DOHH2 (cell line): ENCODE measurements around the gene PALB2.
"Not testable (repeated sequence)": the region's sequence is repeated elsewhere in the genome, so short reads cannot be mapped to it uniquely, and the experiment has no call there.

Experiments
- H3F3A ChIP-seq: fragments of 200-600 bp; sonication (generic), shearing (Covaris generic); 2 replicates; pipeline ENCODE4 v1.6.0; 2016; ENCODE audit warnings: antibody characterized with exemption, mild to moderate bottlenecking; ENCODE audit not compliant: control insufficient read depth, insufficient read depth
- H3K27ac ChIP-seq: fragments of 200-600 bp; sonication (generic); 2 replicates; pipeline ENCODE4 v1.5.1; 2014; ENCODE audit warnings: low read depth, mild to moderate bottlenecking, low read length, moderate library complexity
- H3K27me3 ChIP-seq: fragments of 200-600 bp; sonication (generic); 2 replicates; pipeline ENCODE4 v1.6.1; 2014; ENCODE audit warnings: mild to moderate bottlenecking, low read length, mixed read lengths; ENCODE audit not compliant: control insufficient read depth
- H3K36me3 ChIP-seq: fragments of 200-600 bp; sonication (generic); 2 replicates; pipeline ENCODE4 v1.6.1; 2014; ENCODE audit warnings: mild to moderate bottlenecking, low read length, moderate library complexity, mixed read lengths; ENCODE audit not compliant: control insufficient read depth
- H3K4me1 ChIP-seq: fragments of 200-600 bp; sonication (generic); 2 replicates; pipeline ENCODE4 v1.6.1; 2014; ENCODE audit warnings: mild to moderate bottlenecking, low read length, mixed read lengths; ENCODE audit not compliant: control insufficient read depth
- H3K4me2 ChIP-seq: fragments of 200-600 bp; sonication (generic); 2 replicates; pipeline ENCODE4 v1.6.0; 2014; ENCODE audit warnings: mild to moderate bottlenecking, low read length, moderate library complexity
- H3K4me3 ChIP-seq: fragments of 200-600 bp; sonication (generic); 2 replicates; pipeline ENCODE4 v1.5.1; 2014; ENCODE audit warnings: mild to moderate bottlenecking, low read length, mixed read lengths
- H3K79me2 ChIP-seq: fragments of 200-600 bp; sonication (generic); 2 replicates; pipeline ENCODE4 v1.6.1; 2014; ENCODE audit warnings: mild to moderate bottlenecking, low read length, mixed read lengths; ENCODE audit not compliant: control insufficient read depth
- H3K9me2 ChIP-seq: fragments of 200-600 bp; sonication (generic); replicated peaks from 2 replicates; pipeline ENCODE4 v1.6.1; 2014; ENCODE audit warnings: mild to moderate bottlenecking, low read length, mixed read lengths; ENCODE audit not compliant: control insufficient read depth
- H3K9me3 ChIP-seq: fragments of 200-600 bp; sonication (generic); 2 replicates; pipeline ENCODE4 v1.6.1; 2014; ENCODE audit warnings: antibody characterized with exemption, low read length, mixed read lengths; ENCODE audit not compliant: control insufficient read depth, insufficient read depth
- H4K20me1 ChIP-seq: fragments of 200-600 bp; sonication (generic); 2 replicates; pipeline ENCODE4 v1.6.0; 2014; ENCODE audit warnings: low read depth, mild to moderate bottlenecking, antibody characterized with exemption, low read length, moderate library complexity; ENCODE audit not compliant: control insufficient read depth, insufficient read depth
- CTCF ChIP-seq: fragments of 200-600 bp; sonication (generic); IDR thresholded peaks from one replicate; pipeline ENCODE4 v1.5.1; 2014; ENCODE audit warnings: antibody characterized with exemption, mild to moderate bottlenecking, low read depth, low read length; ENCODE audit not compliant: poor library complexity, severe bottlenecking
- EZH2phosphoT487 ChIP-seq: fragments of 200-600 bp; sonication (generic); IDR thresholded peaks from 2 replicates; pipeline ENCODE4 v1.6.1; 2017; ENCODE audit warnings: borderline replicate concordance, mild to moderate bottlenecking, antibody characterized with exemption, low read length, moderate library complexity, mixed read lengths

The PALB2 gene

DNA sequence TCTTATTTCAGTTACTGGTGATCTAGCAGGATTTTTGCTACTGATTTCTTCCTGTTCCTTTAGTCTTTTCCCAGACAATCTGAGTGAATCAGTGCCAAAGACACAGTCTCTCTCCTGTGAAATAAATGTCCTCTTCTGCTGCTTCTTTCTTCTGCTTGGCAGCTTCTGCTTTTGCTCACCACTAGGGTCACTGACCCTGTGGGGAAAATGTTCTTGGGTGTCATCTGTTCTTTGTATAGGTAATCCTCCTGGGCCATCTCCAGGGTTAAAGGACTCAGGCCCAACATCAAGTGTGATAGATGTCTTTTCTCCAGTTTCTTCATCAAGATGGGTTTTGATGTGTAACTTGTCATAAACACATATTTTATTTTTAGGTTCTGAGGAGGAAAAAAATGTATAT is 5.2 kb downstream of the PALB2 start:
- Histone ChIP-seq H3F3A (no peaks in the 10 kb centered on the region; the same call in 1 of the 2 replicates), H3K4me1 (peaks cover 9% of the 10 kb centered on the region), H3K4me3 (no peak overlapping the region), H3K79me2 (peaks cover 53% of the 10 kb centered on the region), H3K9me3 (no peaks in the 10 kb centered on the region), H3K4me2 (no peak overlapping the region), H3K9me2 (no peaks in the 10 kb centered on the region), H4K20me1 (0 out of 2 replicates have a peak, but pooled peaks cover 3% of the 10 kb centered on the region), H3K27me3 (no peaks in the 10 kb centered on the region), H3K36me3 (peaks cover 52% of the 10 kb centered on the region), H3K27ac (no peak overlapping the region)
- TF ChIP-seq EZH2phosphoT487 (no peak), CTCF (no peak)

DNA sequence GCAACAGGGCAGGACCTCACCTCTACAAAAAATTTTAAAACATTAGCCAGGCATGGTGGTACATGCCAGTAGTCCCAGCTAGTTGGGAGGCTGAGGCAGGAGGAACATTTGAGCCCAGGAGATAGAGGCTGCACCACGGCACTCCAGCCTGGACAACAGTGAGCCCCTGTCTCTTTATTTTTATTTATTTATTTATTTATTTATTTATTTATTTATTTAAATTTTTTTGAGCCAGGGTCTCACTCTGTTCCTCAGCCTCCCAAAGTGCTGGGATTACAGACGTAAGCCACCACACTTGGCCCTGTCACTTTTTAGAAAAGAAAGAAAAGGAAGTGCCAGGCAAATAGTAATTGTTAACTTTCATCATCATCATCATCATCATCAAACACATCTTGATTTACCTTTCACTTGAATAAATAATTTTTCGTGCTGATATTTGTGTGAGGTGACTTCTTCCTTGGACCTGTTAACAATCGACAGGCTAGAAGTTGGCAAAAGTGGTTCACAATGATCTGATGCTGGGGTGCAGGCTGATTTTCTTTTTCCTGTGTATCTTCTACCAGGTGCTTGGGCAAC is 6.6 kb downstream of the PALB2 start:
- no peak overlapping the region for H3K4me2 ChIP-seq
- no peak for TF ChIP-seq CTCF
- no peak for TF ChIP-seq EZH2phosphoT487
- H3K4me3 ChIP-seq = no peak overlapping the region
- peaks cover 39% of the 10 kb centered on the region for H3K79me2 ChIP-seq
- H3K27me3 ChIP-seq = no peaks in the 10 kb centered on the region
- no peaks in the 10 kb centered on the region; the same call in 1 of the 2 replicates for H3F3A ChIP-seq
- no peaks in the 10 kb centered on the region for H3K9me3 ChIP-seq
- H3K27ac ChIP-seq = no peak overlapping the region
- H3K36me3 ChIP-seq = peaks cover 63% of the 10 kb centered on the region
- 0 out of 2 replicates have a peak, but pooled peaks cover 3% of the 10 kb centered on the region for H4K20me1 ChIP-seq
- no peaks in the 10 kb centered on the region for H3K9me2 ChIP-seq
- H3K4me1 ChIP-seq = no peaks in the 10 kb centered on the region

GRCh38 chr16:23631874-23632273 is 9.2 kb downstream of the PALB2 start:
- H3K4me3 ChIP-seq = not testable (repeated sequence)

DNA sequence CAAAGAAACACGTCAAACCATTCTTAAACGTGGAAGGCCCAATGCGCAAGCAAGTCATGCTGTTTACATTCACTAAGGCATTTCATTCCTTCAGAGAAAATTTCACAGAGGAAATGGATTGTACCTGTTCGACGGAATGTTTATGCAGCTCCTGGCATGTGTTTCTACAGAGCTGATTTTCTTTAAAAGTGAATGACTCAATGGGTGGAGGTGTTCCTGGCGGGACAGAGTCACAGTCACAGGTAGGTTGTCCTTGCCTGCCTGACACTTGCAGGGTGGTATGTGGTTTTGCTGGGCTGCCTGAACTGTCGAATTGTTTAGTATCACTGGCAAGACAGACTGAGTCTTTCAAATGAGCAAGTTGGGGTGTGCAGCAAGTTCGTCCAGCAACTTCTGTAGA is 11.6 kb downstream of the PALB2 start:
- Histone ChIP-seq H3K4me2 (no peak overlapping the region), H3K4me3 (no peak overlapping the region), H3K9me3 (no peaks in the 10 kb centered on the region), H3K4me1 (no peaks in the 10 kb centered on the region), H3K79me2 (peaks cover 25% of the 10 kb centered on the region), H3K9me2 (no peaks in the 10 kb centered on the region), H3K27me3 (no peaks in the 10 kb centered on the region), H3F3A (no peaks in the 10 kb centered on the region; the same call in 1 of the 2 replicates), H3K36me3 (peaks cover 68% of the 10 kb centered on the region), H3K27ac (no peak overlapping the region), H4K20me1 (0 out of 2 replicates have a peak, but pooled peaks cover 3% of the 10 kb centered on the region)
- TF ChIP-seq CTCF = no peak
- no peak for TF ChIP-seq EZH2phosphoT487

More at GRCh38 chr16:23631874-23632273, 9.2 kb downstream of the PALB2 start:
- H3F3A ChIP-seq, H4K20me1 ChIP-seq, H3K9me3 ChIP-seq, H3K27ac ChIP-seq, H3K9me2 ChIP-seq, H3K27me3 ChIP-seq, H3K4me1 ChIP-seq, H3K4me2 ChIP-seq: not testable (repeated sequence)
- Histone ChIP-seq H3K79me2 (peaks cover 27% of the 10 kb centered on the region), H3K36me3 (peaks cover 74% of the 10 kb centered on the region)
